Measurements from ENCODE around the gene XPR1. TPM values are rescaled to one million over a fixed set of nuclear protein-coding genes. Genes with fewer than 3 reads are reported as not detected.

Gene XPR1
- total RNA-seq, 3 donors from 2014 or later (not counting 1 experiment from before 2014, with no cell fraction given), result 14.8 to 18.2 (median 16.7) TPM

DNA sequence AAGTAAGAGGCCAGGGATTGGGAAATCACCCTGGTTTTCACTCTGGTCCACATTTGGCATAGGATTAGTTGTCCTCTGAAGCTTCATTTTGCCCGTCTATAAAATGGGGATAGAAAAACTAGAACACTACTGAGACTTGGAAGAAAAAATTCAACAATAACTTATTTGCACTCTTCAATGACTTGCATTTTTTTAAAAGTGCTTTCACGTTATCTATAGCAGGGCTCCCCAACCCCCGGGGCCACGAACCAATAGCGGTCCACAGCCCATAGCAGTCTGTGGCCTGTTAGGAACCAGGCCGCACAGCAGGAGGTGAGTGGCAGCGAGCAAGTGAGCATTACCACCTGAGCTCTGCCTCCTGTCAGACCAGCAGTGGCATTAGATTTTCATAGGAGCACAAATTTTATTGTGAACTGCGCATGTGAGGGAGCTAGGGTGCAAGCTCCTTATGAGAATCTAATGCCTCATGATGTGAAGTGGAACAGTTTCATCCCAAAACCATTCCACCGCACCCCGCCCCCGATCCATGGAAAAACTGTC, 283.7 kb downstream of the XPR1 start:
- Mint-ChIP-seq H3K4me3 (no peak overlapping the region), H3K27me3 (ENCODE audit: low read depth in 2 of 2) (peaks cover 18 to 21% of the 10 kb centered on the region in 2 donors), H3K36me3 (no peaks in the 10 kb centered on the region), H3K4me1 (peaks cover 0 to 3% of the 10 kb centered on the region in 2 donors), H3K9me3 (no peaks in the 10 kb centered on the region), H3K27ac (no peak overlapping the region)
- H3K36me3 ChIP-seq (ENCODE audit: control insufficient read depth, insufficient read depth, low read length), result no peaks in the 10 kb centered on the region
- H3K4me3 ChIP-seq (ENCODE audit: low read length), result no peak overlapping the region
- no peak overlapping the region for H3K27ac ChIP-seq (ENCODE audit: low read length)
- 92% methylated on average over 11 of the region's 11 CpGs for WGBS (ENCODE audit: insufficient coverage)
- intact Hi-C loops (cut with micrococcal nuclease), result no loop called here
- TF ChIP-seq, protein P1, sequence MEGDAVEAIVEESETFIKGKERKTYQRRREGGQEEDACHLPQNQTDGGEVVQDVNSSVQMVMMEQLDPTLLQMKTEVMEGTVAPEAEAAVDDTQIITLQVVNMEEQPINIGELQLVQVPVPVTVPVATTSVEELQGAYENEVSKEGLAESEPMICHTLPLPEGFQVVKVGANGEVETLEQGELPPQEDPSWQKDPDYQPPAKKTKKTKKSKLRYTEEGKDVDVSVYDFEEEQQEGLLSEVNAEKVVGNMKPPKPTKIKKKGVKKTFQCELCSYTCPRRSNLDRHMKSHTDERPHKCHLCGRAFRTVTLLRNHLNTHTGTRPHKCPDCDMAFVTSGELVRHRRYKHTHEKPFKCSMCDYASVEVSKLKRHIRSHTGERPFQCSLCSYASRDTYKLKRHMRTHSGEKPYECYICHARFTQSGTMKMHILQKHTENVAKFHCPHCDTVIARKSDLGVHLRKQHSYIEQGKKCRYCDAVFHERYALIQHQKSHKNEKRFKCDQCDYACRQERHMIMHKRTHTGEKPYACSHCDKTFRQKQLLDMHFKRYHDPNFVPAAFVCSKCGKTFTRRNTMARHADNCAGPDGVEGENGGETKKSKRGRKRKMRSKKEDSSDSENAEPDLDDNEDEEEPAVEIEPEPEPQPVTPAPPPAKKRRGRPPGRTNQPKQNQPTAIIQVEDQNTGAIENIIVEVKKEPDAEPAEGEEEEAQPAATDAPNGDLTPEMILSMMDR (IDR thresholded peaks at IDR 0.05), result no peak
- no peaks in the 10 kb centered on the region for H3K9me3 ChIP-seq (ENCODE audit: control insufficient read depth, insufficient read depth, low read length)
- peaks cover 7% of the 10 kb centered on the region for H3K4me1 ChIP-seq (ENCODE audit: control insufficient read depth, insufficient read depth, low read length)
- H3K27me3 ChIP-seq (ENCODE audit: control insufficient read depth, insufficient read depth, low read length), result peaks cover 5% of the 10 kb centered on the region
- DNase-seq (no peak), ATAC-seq (no peak)

DNA sequence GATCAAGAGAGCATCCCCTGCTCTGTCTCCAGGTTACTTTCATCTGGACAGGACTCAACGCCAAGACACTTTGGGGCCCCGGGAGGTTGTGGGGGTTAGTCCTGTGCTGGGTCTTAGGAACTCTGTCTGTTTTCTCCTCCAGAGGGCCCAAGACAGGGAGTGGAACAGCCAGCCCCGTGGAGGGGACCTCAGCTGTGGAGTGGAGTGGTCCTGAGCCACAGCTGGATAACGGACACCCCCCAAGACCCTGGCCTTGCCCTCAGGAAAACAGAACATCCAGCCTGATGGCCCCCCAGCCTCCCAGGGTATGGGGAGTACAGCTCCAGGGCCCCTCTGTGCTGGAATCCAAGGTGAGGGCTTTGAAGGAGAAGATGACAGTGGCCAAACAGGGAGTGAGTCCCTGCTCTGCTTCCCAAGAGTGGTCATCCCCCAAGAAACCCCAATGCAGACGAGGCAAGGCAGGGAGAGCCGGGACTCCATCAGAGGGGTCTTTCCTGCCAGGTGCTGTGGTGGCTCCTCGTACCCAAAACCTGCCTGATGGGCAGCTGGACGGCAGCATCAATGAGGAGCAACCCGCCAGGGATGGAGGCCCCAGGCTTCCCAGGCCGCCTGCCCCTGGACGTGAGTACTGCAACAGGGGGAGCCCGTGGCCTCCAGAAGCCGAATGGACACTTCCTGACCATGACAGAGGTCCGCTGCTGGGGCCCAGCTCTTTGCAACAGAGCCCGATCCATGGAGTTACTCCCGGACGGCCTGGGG, 284.4 kb downstream of the XPR1 start:
- H3K27me3 Mint-ChIP-seq (ENCODE audit: low read depth in 2 of 2), result peaks cover 18 to 21% of the 10 kb centered on the region in 2 donors
- H3K27ac ChIP-seq (ENCODE audit: low read length), result no peak overlapping the region
- WGBS (ENCODE audit: insufficient coverage), result 87% methylated on average over 17 of the region's 17 CpGs

DNA sequence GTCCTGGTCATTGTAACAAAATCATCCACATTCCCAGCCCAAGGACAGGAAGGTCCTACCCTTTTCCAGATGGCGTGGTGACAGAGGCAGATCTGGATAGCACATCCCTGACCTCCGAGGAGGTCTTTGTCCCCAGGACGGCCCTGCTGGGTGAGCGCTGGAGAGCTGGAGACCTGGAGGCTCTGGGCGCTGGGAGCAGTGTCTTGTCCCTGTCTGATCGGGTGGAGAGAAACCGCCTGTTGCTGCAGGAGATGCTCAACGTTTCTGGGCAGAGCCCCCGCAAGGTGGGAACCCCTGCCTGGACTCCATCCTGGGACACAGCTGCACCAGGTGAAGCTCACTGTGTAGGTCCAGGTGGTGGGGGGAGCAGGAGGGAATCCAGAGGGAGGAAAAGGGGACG, 284.9 kb downstream of the XPR1 start:
- Mint-ChIP-seq H3K9me3 (no peaks in the 10 kb centered on the region), H3K4me3 (no peak overlapping the region), H3K36me3 (no peaks in the 10 kb centered on the region), H3K4me1 (peaks cover 0 to 2% of the 10 kb centered on the region in 2 donors), H3K27ac (no peak overlapping the region), H3K27me3 (ENCODE audit: low read depth in 2 of 2) (peaks cover 16 to 18% of the 10 kb centered on the region in 2 donors)
- DNase-seq, result no peak
- 87% methylated on average over 10 of the region's 10 CpGs for WGBS (ENCODE audit: insufficient coverage)
- H3K4me3 ChIP-seq (ENCODE audit: low read length), result no peak overlapping the region
- no peak overlapping the region for H3K27ac ChIP-seq (ENCODE audit: low read length)
- peaks cover 6% of the 10 kb centered on the region for H3K4me1 ChIP-seq (ENCODE audit: control insufficient read depth, insufficient read depth, low read length)
- H3K36me3 ChIP-seq (ENCODE audit: control insufficient read depth, insufficient read depth, low read length), result no peaks in the 10 kb centered on the region
- H3K9me3 ChIP-seq (ENCODE audit: control insufficient read depth, insufficient read depth, low read length), result no peaks in the 10 kb centered on the region
- H3K27me3 ChIP-seq (ENCODE audit: control insufficient read depth, insufficient read depth, low read length), result peaks cover 4% of the 10 kb centered on the region
- ATAC-seq, result no peak
- intact Hi-C loops (cut with micrococcal nuclease), result no loop called here
- TF ChIP-seq, protein P1 (IDR thresholded peaks at IDR 0.05), result no peak

More for the DNA sequence above, 284.4 kb downstream of the XPR1 start:
- Histone ChIP-seq H3K9me3 (ENCODE audit: control insufficient read depth, insufficient read depth, low read length) (no peaks in the 10 kb centered on the region), H3K36me3 (ENCODE audit: control insufficient read depth, insufficient read depth, low read length) (no peaks in the 10 kb centered on the region), H3K4me1 (ENCODE audit: control insufficient read depth, insufficient read depth, low read length) (peaks cover 7% of the 10 kb centered on the region), H3K4me3 (ENCODE audit: low read length) (no peak overlapping the region), H3K27me3 (ENCODE audit: control insufficient read depth, insufficient read depth, low read length) (peaks cover 5% of the 10 kb centered on the region)
- intact Hi-C loops (cut with micrococcal nuclease), result no loop called here
- no peak for ATAC-seq
- Mint-ChIP-seq H3K27ac (no peak overlapping the region), H3K4me1 (peaks cover 0 to 3% of the 10 kb centered on the region in 2 donors), H3K36me3 (no peaks in the 10 kb centered on the region), H3K4me3 (no peak overlapping the region), H3K9me3 (no peaks in the 10 kb centered on the region)
- TF ChIP-seq, protein P1 (IDR thresholded peaks at IDR 0.05), result no peak
- no peak for DNase-seq

Measured in natural killer cell (primary cell).